Activated CD8-positive, alpha-beta T cell treated with anti-CD3 and anti-CD28 coated beads for 36 hours (primary cell): ENCODE measurements around the gene FBXL13. TPM values are rescaled to one million over a fixed set of nuclear protein-coding genes. Genes with fewer than 3 reads are reported as not detected.
"Not testable (repeated sequence)": the region's sequence is repeated elsewhere in the genome, so short reads cannot be mapped to it uniquely, and the experiment has no call there.

Experiments
- ATAC-seq: fragments of 200-7000 bp; cut with Tn5 transposase; one replicate; pipeline ENCODE4 v1.10.0; 2021; ENCODE audit warnings: mild to moderate bottlenecking, moderate library complexity
- CTCF ChIA-PET: fragments of 350-600 bp; sonication (Branson Sonifier 250); formaldehyde crosslinking; loops from one replicate; lab custom pipeline; 2021; ENCODE audit warnings: antibody characterized with exemption; lab: Charles Lee
- POLR2A ChIA-PET: fragments of 350-600 bp; sonication (Branson Sonifier 250); formaldehyde crosslinking; loops from one replicate; lab custom pipeline; 2021; ENCODE audit warnings: antibody characterized with exemption; lab: Charles Lee
- DNase-seq: peaks from one replicate; pipeline ENCODE4 v3.0.0-alpha.2; 2020
- H3K27ac Mint-ChIP-seq: one replicate; pipeline ENCODE4 v1.8.0; 2021; ENCODE audit warnings: mild to moderate bottlenecking, mixed read lengths
- H3K27me3 Mint-ChIP-seq: one replicate; pipeline ENCODE4 v1.8.0; 2021; ENCODE audit warnings: mixed read lengths
- H3K36me3 Mint-ChIP-seq: one replicate; pipeline ENCODE4 v1.8.0; 2021; ENCODE audit warnings: low read depth, mixed read lengths
- H3K4me1 Mint-ChIP-seq: one replicate; pipeline ENCODE4 v1.8.0; 2021; ENCODE audit warnings: low read depth, mixed read lengths
- H3K4me3 Mint-ChIP-seq: one replicate; pipeline ENCODE4 v1.8.0; 2021; ENCODE audit warnings: mild to moderate bottlenecking, moderate library complexity, mixed read lengths
- H3K9me3 Mint-ChIP-seq: one replicate; pipeline ENCODE4 v1.8.0; 2021; ENCODE audit warnings: mixed read lengths
- CTCF ChIP-seq: fragments of 200-600 bp; IDR thresholded peaks from one replicate; pipeline ENCODE4 v1.8.0; 2022; ENCODE audit warnings: antibody characterized with exemption, mild to moderate bottlenecking
- intact Hi-C: fragments of 100-400 bp; cut with micrococcal nuclease; formaldehyde crosslinking; loops from one replicate; pipeline ENCODE4 v1.10.0; 2022
- total RNA-seq, 2 experiments: library from RNA; stranded (reverse); gene quantifications; one replicate each; pipeline ENCODE4 v1.2.3, GENCODE V29; 2021

The FBXL13 gene
- total RNA-seq, 2 experiments from 2014 or later: 0.96 to 1.4 TPM

- intact Hi-C loops: no loop called here
- DNase-seq (no peak), ATAC-seq (no peak)
- Mint-ChIP-seq H3K4me1 (no peaks in the 10 kb centered on the region), H3K27me3 (no peaks in the 10 kb centered on the region), H3K27ac (no peak overlapping the region), H3K36me3 (peaks cover 2% of the 10 kb centered on the region), H3K4me3 (no peak overlapping the region), H3K9me3 (no peaks in the 10 kb centered on the region)
- ChIA-PET POLR2A (no interaction called here), CTCF (no interaction called here)
- TF ChIP-seq CTCF: no peak
These were observed 160.0 kb downstream of the FBXL13 start for GRCh38 chr7:102914585-102914984.

GRCh38 chr7:102913826-102914225 is 160.8 kb downstream of the FBXL13 start:
- Mint-ChIP-seq H3K36me3 (peaks cover 2% of the 10 kb centered on the region), H3K4me1 (no peaks in the 10 kb centered on the region), H3K27ac (no peak overlapping the region), H3K27me3 (no peaks in the 10 kb centered on the region), H3K4me3 (no peak overlapping the region), H3K9me3 (no peaks in the 10 kb centered on the region)
- POLR2A ChIA-PET: no interaction called here
- intact Hi-C loops: no loop called here
- no peak for TF ChIP-seq CTCF
- ATAC-seq (no peak), DNase-seq (no peak)
- CTCF ChIA-PET: no interaction called here

- intact Hi-C loops: no loop called here
- peaks cover 2% of the 10 kb centered on the region for H3K36me3 Mint-ChIP-seq
- no peak within 1 kb of the TSS for H3K4me3 Mint-ChIP-seq
- POLR2A ChIA-PET: no interaction called here
- no peak within 1 kb of the TSS for H3K27ac Mint-ChIP-seq
- TF ChIP-seq CTCF: no peak
- no peaks in the 10 kb centered on the region for H3K4me1 Mint-ChIP-seq
- DNase-seq (no peak), ATAC-seq (no peak)
- no peaks in the 10 kb centered on the region for H3K27me3 Mint-ChIP-seq
- H3K9me3 Mint-ChIP-seq: no peaks in the 10 kb centered on the region
- CTCF ChIA-PET: no interaction called here
These were observed 161.9 kb downstream of the FBXL13 start, which contains the start of gene LRRC17 for GRCh38 chr7:102912742-102913141. TSS of gene LRRC17 (plus strand) at chr7:102913000. CDS start at chr7:102933914, 20,914 bp downstream.

- peaks cover 3% of the 10 kb centered on the region for H3K36me3 Mint-ChIP-seq
- ChIA-PET POLR2A (interaction anchor here (0.8 kb wide), 1 partner anchor 166 kb away, joined by 3 read pairs; the partner anchor contains the start of genes ARMC10 and FBXL13), CTCF (interaction anchor here (0.6 kb wide), 1 partner anchor 482 kb away, joined by 3 read pairs; no protein-coding TSS in a partner anchor)
- H3K27ac Mint-ChIP-seq: no peak overlapping the region
- no peak for ATAC-seq
- DNase-seq: no peak
- H3K27me3 Mint-ChIP-seq: no peaks in the 10 kb centered on the region
- intact Hi-C loops: no loop called here
- H3K4me3 Mint-ChIP-seq: no peak overlapping the region
- TF ChIP-seq CTCF: no peak
- H3K4me1 Mint-ChIP-seq: no peaks in the 10 kb centered on the region
- peaks cover 2% of the 10 kb centered on the region for H3K9me3 Mint-ChIP-seq
These were observed 165.9 kb downstream of the FBXL13 start for GRCh38 chr7:102908676-102909075.

GRCh38 chr7:102903576-102903975 is 171.0 kb downstream of the FBXL13 start:
- H3K4me1 Mint-ChIP-seq, CTCF ChIA-PET, POLR2A ChIA-PET, intact Hi-C loops, H3K27me3 Mint-ChIP-seq, DNase-seq, H3K4me3 Mint-ChIP-seq, H3K36me3 Mint-ChIP-seq, H3K27ac Mint-ChIP-seq, H3K9me3 Mint-ChIP-seq, ATAC-seq: not testable (repeated sequence)

GRCh38 chr7:102902052-102902451 is 172.5 kb downstream of the FBXL13 start:
- H3K4me3 Mint-ChIP-seq, H3K36me3 Mint-ChIP-seq, H3K4me1 Mint-ChIP-seq, DNase-seq, H3K27ac Mint-ChIP-seq, ATAC-seq, H3K27me3 Mint-ChIP-seq, intact Hi-C loops, H3K9me3 Mint-ChIP-seq, POLR2A ChIA-PET: not testable (repeated sequence)
- CTCF ChIA-PET: interaction anchor here (1.2 kb wide), 1 partner anchor 12 kb away, joined by 3 read pairs; no protein-coding TSS in a partner anchor
